ENCODE results near the gene MAST4.

The MAST4 gene

GRCh38 chr5:66963559-66963971, 367.4 kb downstream of the MAST4 start:
- DNase-seq (ENCODE audit: low spot score) = no peak

GRCh38 chr5:66966439-66966838, 370.2 kb downstream of the MAST4 start:
- DNase-seq (ENCODE audit: low spot score) = no peak

- no peak for DNase-seq (ENCODE audit: low spot score)
These were observed 370.9 kb downstream of the MAST4 start for GRCh38 chr5:66967102-66967501.

GRCh38 chr5:66967826-66968262, 371.7 kb downstream of the MAST4 start:
- no peak for DNase-seq (ENCODE audit: low spot score)

GRCh38 chr5:66969484-66969883, 373.3 kb downstream of the MAST4 start:
- DNase-seq (ENCODE audit: low spot score) = no peak

GRCh38 chr5:66969963-66970362, 373.8 kb downstream of the MAST4 start:
- DNase-seq (ENCODE audit: low spot score) = no peak

- DNase-seq (ENCODE audit: low spot score) = no peak
These were observed 375.8 kb downstream of the MAST4 start for GRCh38 chr5:66972004-66972403.

GRCh38 chr5:66974256-66974655, 378.1 kb downstream of the MAST4 start:
- no peak for DNase-seq (ENCODE audit: low spot score)

- DNase-seq (ENCODE audit: low spot score) = no peak
These were observed 379.9 kb downstream of the MAST4 start for GRCh38 chr5:66976108-66976507.

GRCh38 chr5:66979738-66980137, 383.5 kb downstream of the MAST4 start:
- DNase-seq (ENCODE audit: low spot score) = no peak

GRCh38 chr5:66981266-66982055, 385.3 kb downstream of the MAST4 start:
- DNase-seq (ENCODE audit: low spot score) = no peak

GRCh38 chr5:66982056-66982387, 385.8 kb downstream of the MAST4 start:
- no peak for DNase-seq (ENCODE audit: low spot score)

GRCh38 chr5:66982470-66982869, 386.3 kb downstream of the MAST4 start:
- no peak for DNase-seq (ENCODE audit: low spot score)

- DNase-seq (ENCODE audit: low spot score) = no peak
These were observed 389.2 kb downstream of the MAST4 start for GRCh38 chr5:66985417-66985816.

- no peak for DNase-seq (ENCODE audit: low spot score)
These were observed 389.8 kb downstream of the MAST4 start for GRCh38 chr5:66986009-66986408.

- no peak for DNase-seq (ENCODE audit: low spot score)
These were observed 390.3 kb downstream of the MAST4 start for GRCh38 chr5:66986534-66986933.

- no peak for DNase-seq (ENCODE audit: low spot score)
These were observed 390.9 kb downstream of the MAST4 start for GRCh38 chr5:66987126-66987525.

- no peak for DNase-seq (ENCODE audit: low spot score)
These were observed 391.3 kb downstream of the MAST4 start for GRCh38 chr5:66987540-66987939.

GRCh38 chr5:66987949-66988838, 392.0 kb downstream of the MAST4 start:
- DNase-seq (ENCODE audit: low spot score) = peak; percentile 45

- no peak for DNase-seq (ENCODE audit: low spot score)
These were observed 393.1 kb downstream of the MAST4 start for GRCh38 chr5:66989286-66989685.

GRCh38 chr5:66989781-66990180, 393.6 kb downstream of the MAST4 start:
- DNase-seq (ENCODE audit: low spot score) = no peak

GRCh38 chr5:66991746-66992145, 395.6 kb downstream of the MAST4 start:
- DNase-seq (ENCODE audit: low spot score) = no peak

GRCh38 chr5:66992547-66992946, 396.4 kb downstream of the MAST4 start:
- no peak for DNase-seq (ENCODE audit: low spot score)
